Fibroblast of pulmonary artery (primary cell): ENCODE measurements around the gene LRMDA.

Experiments used
- DNase-seq: peaks from one replicate; pipeline ENCODE4 v3.0.0-alpha.2; 2010; ENCODE audit warnings: low read depth
- H3K4me3 ChIP-seq: replicated peaks from 2 replicates; pipeline ENCODE4 v1.5.1; 2011; ENCODE audit warnings: low read depth, mild to moderate bottlenecking, control low read depth, low read length, moderate library complexity
- CTCF ChIP-seq: IDR thresholded peaks from 2 replicates; pipeline ENCODE4 v1.5.1; 2011; ENCODE audit warnings: mild to moderate bottlenecking, control low read depth, low read length, inconsistent platforms; ENCODE audit errors: missing control alignments

Gene LRMDA

GRCh38 chr10:76388321-76389023, 957.0 kb downstream of the LRMDA start:
- DNase-seq, result no peak
- no peak for TF ChIP-seq CTCF
- H3K4me3 ChIP-seq, result no peak overlapping the region

- H3K4me3 ChIP-seq, result no peak overlapping the region
- no peak for TF ChIP-seq CTCF
- no peak for DNase-seq
Measured at GRCh38 chr10:76393875-76394706, 962.7 kb downstream of the LRMDA start.

GRCh38 chr10:76394707-76395042, 963.3 kb downstream of the LRMDA start:
- no peak for DNase-seq
- H3K4me3 ChIP-seq, result no peak overlapping the region
- no peak for TF ChIP-seq CTCF

GRCh38 chr10:76395251-76395650, 963.8 kb downstream of the LRMDA start:
- H3K4me3 ChIP-seq, result no peak overlapping the region
- no peak for TF ChIP-seq CTCF
- no peak for DNase-seq

- H3K4me3 ChIP-seq, result no peak overlapping the region
- DNase-seq, result no peak
- TF ChIP-seq CTCF, result no peak
Measured at GRCh38 chr10:76396134-76396533, 964.7 kb downstream of the LRMDA start.

- H3K4me3 ChIP-seq, result no peak overlapping the region
- DNase-seq, result peak; percentile 25
- TF ChIP-seq CTCF, result no peak
Measured at GRCh38 chr10:76397181-76398042, 966.0 kb downstream of the LRMDA start.
